ENCODE measurements around the gene AQR.
"Not testable (repeated sequence)": the region's sequence is repeated elsewhere in the genome, so short reads cannot be mapped to it uniquely, and the experiment has no call there.

The AQR gene

GRCh38 chr15:34869110-34869509, 100.4 kb downstream of the AQR start:
- no peak for DNase-seq

- DNase-seq, result no peak
These were observed 104.0 kb downstream of the AQR start for GRCh38 chr15:34865531-34865930.

DNA sequence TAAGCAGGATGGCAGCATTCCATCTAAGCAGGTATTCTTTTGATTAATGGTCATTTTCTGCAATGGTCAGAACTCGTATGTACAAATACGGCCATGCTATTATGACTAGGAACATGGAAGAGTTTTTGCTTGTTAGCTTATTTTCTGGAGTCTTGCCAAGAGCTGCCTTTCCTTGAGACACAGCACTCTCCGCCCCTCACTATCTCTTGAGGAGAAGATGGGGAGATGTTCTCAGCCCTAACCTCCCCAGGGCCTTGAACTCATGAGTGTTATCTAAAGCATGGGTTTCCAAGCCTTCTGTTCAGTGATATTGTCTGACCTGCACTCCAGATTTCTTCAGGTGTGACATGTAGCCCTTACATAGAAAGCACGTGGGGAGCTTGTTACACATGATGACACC, 108.3 kb downstream of the AQR start:
- DNase-seq, result no peak

GRCh38 chr15:34855893-34856292, 113.6 kb downstream of the AQR start:
- no peak for DNase-seq

GRCh38 chr15:34855413-34855812, 114.1 kb downstream of the AQR start:
- DNase-seq, result no peak

- no peak for DNase-seq
These were observed 115.3 kb downstream of the AQR start for GRCh38 chr15:34854232-34854631.

DNA sequence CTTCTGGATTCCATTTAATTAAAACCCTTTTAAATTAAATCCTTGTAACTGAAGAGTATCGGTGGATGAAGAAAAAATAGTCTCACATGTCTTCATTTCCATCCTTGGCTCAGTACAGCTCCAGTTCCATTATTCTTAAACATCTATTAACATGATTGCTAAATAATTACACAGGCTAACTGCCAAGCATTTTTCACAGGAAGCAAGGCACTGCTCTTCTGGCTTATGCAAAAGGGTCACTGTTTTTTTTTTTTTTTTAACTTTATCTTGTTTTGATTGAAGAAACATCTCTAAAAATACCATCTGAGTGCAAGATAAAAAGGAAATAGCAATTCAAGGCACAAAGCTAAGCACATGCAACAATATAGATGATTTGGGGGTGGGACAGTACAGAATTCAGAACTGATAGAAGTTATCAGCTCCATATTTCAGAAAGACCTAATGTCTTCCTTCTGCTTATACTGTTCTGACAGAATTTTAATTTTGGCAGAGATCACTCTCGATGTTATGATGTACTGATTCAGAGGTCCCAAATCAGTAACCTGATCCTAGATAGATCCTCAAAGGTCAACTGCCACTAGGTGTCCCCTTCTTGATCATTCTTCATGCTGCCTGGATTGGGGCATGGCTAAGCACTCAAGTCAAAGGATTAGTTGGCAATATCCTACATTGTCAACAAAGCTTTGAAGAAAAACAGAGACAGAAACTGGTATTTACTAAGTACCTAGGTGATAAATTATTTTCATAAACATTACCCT, 116.4 kb downstream of the AQR start:
- no peak for DNase-seq

DNA sequence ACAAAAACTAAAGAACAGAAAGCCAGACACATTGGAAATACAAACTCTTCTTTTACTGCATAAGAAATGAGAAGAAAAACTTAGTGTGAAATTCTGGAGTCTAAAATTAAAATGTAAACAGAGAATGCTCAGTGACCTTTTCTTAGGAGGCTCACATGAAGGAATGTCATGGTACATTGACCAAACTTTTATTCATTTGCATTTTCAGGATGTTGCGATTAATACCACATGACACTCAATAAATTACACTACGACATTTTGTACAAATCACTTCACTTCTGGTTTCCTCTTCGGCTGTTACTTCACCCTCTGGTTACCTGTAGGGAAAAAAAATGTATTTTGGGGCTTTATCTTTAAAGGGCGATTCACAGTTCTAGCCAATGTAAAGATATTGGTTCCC, 117.8 kb downstream of the AQR start:
- DNase-seq, result no peak

GRCh38 chr15:34851007-34851406, 118.5 kb downstream of the AQR start:
- DNase-seq, result no peak

- peak; percentile 13 to 57 for DNase-seq
These were observed 119.4 kb downstream of the AQR start for GRCh38 chr15:34850121-34850520.

GRCh38 chr15:34849364-34849959, 120.1 kb downstream of the AQR start:
- no peak for DNase-seq

GRCh38 chr15:34847598-34847997, 121.9 kb downstream of the AQR start:
- DNase-seq, result no peak

- DNase-seq, result no peak
These were observed 128.2 kb downstream of the AQR start for GRCh38 chr15:34841262-34841725.

- no peak for DNase-seq
These were observed 131.3 kb downstream of the AQR start for GRCh38 chr15:34838282-34838681.

DNA sequence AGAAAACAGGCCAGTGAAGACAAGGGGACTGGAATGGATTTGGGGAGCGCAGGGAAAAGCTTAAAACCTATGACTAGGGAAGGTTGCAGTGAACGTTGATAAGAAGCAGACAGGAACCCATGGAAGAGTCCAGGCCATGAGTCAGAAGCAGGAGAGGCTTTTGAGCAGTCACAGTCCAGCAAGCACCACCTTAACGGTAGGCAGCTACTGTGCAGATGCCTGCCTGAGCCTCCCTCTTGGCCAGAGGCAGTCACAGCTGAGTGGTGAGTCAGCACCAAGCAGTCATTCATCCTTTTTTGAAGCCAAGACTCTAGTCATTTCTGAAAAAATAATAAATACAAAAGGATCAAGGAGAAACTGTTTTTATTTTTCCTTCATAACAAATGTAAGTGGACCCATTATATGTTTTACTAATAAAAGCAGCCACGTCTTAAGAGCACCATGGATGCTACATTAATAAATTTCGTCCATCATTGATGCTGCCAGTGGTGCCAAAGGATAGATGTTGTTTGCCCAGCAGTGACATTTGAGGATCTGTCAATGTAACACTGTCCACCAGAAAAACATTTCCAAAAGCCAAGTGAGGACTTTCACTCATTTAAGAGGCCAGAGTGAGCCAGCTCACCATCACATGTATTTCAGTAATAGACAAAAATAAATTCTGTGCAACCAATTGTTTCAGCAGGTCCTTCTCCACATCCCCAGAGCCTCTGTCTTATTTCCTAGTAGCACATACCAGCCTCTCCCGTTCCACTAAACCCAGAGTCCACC, 132.1 kb downstream of the AQR start:
- no peak for DNase-seq

GRCh38 chr15:34828145-34828911, 141.2 kb downstream of the AQR start:
- DNase-seq, result no peak

GRCh38 chr15:34821831-34822230, 147.7 kb downstream of the AQR start:
- DNase-seq, result no peak

- no peak for DNase-seq
These were observed 149.4 kb downstream of the AQR start for GRCh38 chr15:34820110-34820509.

- DNase-seq, result no peak
These were observed 151.0 kb downstream of the AQR start for GRCh38 chr15:34818526-34818925.

DNA sequence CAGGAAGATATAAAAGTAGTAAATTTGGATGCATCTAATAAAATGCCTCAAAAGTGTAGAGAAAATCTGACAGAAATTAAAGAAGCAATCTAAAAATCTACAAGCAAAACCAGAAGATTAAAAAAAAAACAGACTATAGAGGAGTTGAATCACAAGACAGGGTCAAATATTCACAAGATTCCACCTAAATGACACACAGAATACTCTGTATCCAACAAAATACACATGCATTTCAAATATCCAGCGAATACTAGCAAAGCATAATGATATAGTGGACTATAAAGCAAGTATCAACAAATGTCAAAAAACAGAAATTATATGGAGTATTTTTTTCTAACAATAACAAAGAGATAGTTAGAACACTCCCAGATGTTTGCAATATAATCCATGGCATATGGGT, 153.7 kb downstream of the AQR start:
- no peak for DNase-seq

DNA sequence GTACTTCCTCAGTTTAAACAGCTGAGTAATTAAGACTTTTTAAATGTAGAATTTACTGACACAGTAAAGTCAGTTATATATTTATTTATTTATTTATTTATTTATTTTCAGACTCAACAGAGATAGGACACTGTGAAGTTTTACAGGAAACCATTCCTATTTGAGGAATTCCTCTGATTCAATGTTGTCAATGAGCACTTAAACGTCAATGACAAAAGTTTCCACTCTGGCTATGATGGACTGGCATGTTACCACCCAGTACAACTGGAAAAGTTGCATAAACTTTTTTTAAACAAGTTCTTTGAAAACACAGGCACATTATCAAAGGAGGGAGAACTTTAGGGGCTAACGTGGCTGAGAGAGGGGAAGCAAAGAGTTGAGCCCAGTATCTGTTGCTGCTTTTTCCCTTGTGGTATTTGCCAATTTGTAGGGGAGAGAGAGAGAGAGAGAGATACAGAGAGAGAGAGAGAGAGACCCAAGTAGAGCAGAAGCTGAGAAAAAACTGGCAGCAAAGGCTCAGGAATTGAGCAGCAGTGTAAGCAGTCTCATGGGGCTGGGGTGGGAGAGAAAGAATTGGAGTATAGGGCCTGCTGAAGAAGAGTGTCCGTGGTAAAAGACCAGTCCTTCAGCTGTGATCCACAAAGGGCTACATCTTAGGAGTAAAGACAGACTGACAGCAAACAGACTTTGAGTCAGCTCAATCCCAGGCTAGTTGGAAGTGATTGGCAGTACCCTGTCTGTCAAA, 155.9 kb downstream of the AQR start:
- no peak for DNase-seq

DNA sequence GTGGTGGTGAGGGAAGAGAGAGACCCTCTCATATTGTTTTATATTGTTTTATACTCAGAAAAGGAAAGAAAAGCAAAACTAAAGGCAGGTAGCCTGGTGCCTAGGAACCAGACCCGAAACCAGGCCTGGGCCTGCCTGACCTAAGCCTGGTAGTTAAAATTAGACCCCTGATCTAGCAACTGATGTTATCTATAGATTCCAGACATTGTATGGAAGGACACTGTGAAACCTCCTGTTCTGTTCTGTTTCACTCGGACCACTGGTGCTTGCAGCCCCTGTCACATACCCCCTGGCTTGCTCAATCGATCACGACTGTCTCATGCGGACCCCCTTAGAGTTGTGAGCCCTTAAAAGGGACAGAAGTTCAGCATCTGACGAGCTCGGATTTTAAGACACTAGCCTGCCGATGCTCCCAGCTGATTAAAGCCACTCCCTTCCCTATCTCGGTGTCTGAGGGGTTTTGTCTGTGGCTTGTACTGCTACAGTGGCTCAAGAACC, 156.6 kb downstream of the AQR start:
- not testable (repeated sequence) for DNase-seq
